Tongue (tissue), 2 donors: ENCODE data around the gene METTL8. TPM values are rescaled to one million over a fixed set of nuclear protein-coding genes. Genes with fewer than 3 reads are reported as not detected.
"Not testable (repeated sequence)": the region's sequence is repeated elsewhere in the genome, so short reads cannot be mapped to it uniquely, and the experiment has no call there.

ENCODE experiments used
- DNase-seq: peaks from one replicate; pipeline ENCODE4 v3.0.0-alpha.2; 2015
- total RNA-seq: library from RNA; depleted of rRNA; stranded (reverse); fragments of >200 nt; gene quantifications from one replicate; pipeline ENCODE4 v1.2.3, GENCODE V29; 2014

The METTL8 gene
- total RNA-seq, 1 donor from 2014 or later, result 18.7 TPM

GRCh38 chr2:171345971-171346722, 87.6 kb downstream of the METTL8 start:
- DNase-seq, result no peak

GRCh38 chr2:171344182-171344581, 89.6 kb downstream of the METTL8 start:
- DNase-seq, result no peak

GRCh38 chr2:171342067-171342413, 91.8 kb downstream of the METTL8 start:
- DNase-seq, result no peak

GRCh38 chr2:171341394-171342066, 92.3 kb downstream of the METTL8 start:
- DNase-seq, result no peak

GRCh38 chr2:171334946-171335345, 98.8 kb downstream of the METTL8 start:
- no peak for DNase-seq

- no peak for DNase-seq
Observed at GRCh38 chr2:171334171-171334570, 99.6 kb downstream of the METTL8 start.

- DNase-seq, result no peak
Observed at GRCh38 chr2:171330155-171330956, 103.4 kb downstream of the METTL8 start.

GRCh38 chr2:171327043-171327496, 106.7 kb downstream of the METTL8 start:
- peak; percentile 13 for DNase-seq

- DNase-seq, result no peak
Observed at GRCh38 chr2:171325886-171326585, 107.8 kb downstream of the METTL8 start.

- no peak for DNase-seq
Observed at GRCh38 chr2:171323971-171324528, 109.7 kb downstream of the METTL8 start.

GRCh38 chr2:171322928-171323327, 110.9 kb downstream of the METTL8 start:
- no peak for DNase-seq

- no peak for DNase-seq
Observed at GRCh38 chr2:171320731-171321130, 113.1 kb downstream of the METTL8 start.

GRCh38 chr2:171320208-171320621, 113.6 kb downstream of the METTL8 start:
- DNase-seq, result no peak

GRCh38 chr2:171319164-171319810, 114.5 kb downstream of the METTL8 start:
- no peak for DNase-seq

GRCh38 chr2:171318463-171318934, 115.3 kb downstream of the METTL8 start:
- peak; percentile 58 for DNase-seq

GRCh38 chr2:171317492-171318125, 116.2 kb downstream of the METTL8 start:
- peak; percentile 6 for DNase-seq

- DNase-seq, result no peak
Observed at GRCh38 chr2:171316755-171317337, 116.9 kb downstream of the METTL8 start.

- peak; percentile 69 for DNase-seq
Observed at GRCh38 chr2:171316220-171316619, 117.6 kb downstream of the METTL8 start.

GRCh38 chr2:171315781-171316180, 118.0 kb downstream of the METTL8 start:
- DNase-seq, result peak; percentile 51

- DNase-seq, result not testable (repeated sequence)
Observed at GRCh38 chr2:171312182-171312581, 121.6 kb downstream of the METTL8 start.
